ENCODE results near the gene KIF21A. TPM values are rescaled to one million over a fixed set of nuclear protein-coding genes. Genes with fewer than 3 reads are reported as not detected.

The KIF21A gene
- total RNA-seq, 4 donors from 2014 or later = 2.4 to 32.0 (median 17.5) TPM

GRCh38 chr12:39348941-39349626 is 93.8 kb downstream of the KIF21A start:
- no peak overlapping the region for H3K27ac ChIP-seq
- H3K9me3 ChIP-seq = no peaks in the 10 kb centered on the region
- H3K4me1 ChIP-seq = no peaks in the 10 kb centered on the region
- DNase-seq = no peak
- TF ChIP-seq, protein P1, sequence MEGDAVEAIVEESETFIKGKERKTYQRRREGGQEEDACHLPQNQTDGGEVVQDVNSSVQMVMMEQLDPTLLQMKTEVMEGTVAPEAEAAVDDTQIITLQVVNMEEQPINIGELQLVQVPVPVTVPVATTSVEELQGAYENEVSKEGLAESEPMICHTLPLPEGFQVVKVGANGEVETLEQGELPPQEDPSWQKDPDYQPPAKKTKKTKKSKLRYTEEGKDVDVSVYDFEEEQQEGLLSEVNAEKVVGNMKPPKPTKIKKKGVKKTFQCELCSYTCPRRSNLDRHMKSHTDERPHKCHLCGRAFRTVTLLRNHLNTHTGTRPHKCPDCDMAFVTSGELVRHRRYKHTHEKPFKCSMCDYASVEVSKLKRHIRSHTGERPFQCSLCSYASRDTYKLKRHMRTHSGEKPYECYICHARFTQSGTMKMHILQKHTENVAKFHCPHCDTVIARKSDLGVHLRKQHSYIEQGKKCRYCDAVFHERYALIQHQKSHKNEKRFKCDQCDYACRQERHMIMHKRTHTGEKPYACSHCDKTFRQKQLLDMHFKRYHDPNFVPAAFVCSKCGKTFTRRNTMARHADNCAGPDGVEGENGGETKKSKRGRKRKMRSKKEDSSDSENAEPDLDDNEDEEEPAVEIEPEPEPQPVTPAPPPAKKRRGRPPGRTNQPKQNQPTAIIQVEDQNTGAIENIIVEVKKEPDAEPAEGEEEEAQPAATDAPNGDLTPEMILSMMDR (IDR thresholded peaks at IDR 0.05) = no peak
- TF ChIP-seq POLR2A (IDR thresholded peaks at IDR 0.05) = no peak
- H3K4me3 ChIP-seq = no peak overlapping the region
- H3K36me3 ChIP-seq = no peaks in the 10 kb centered on the region
- H3K27me3 ChIP-seq = no peaks in the 10 kb centered on the region
- intact Hi-C loops (cut with DNase I; ENCODE audit: low total_unique reads) = no loop called here

DNA sequence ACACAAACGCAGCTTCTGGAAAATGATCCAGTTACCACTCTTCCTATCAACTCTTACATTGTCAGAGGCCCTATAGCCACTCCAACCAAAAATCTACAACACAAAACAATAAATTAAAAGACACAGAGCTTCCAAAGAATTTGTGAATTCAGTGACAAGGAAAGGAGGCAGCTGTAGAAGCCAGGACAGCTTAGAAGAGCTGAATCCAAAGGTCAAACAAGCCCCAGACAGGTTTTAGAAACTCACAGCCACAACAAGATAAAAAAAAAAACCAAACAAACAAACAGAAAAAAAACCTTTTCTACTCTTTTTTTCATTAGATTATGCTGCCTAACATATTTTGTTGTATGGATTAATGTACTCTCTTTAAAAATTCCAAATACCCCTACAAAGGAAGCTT is 94.4 kb downstream of the KIF21A start:
- Histone ChIP-seq H3K27ac (no peak overlapping the region), H3K36me3 (no peaks in the 10 kb centered on the region), H3K4me1 (no peaks in the 10 kb centered on the region), H3K4me3 (no peak overlapping the region), H3K27me3 (no peaks in the 10 kb centered on the region), H3K9me3 (no peaks in the 10 kb centered on the region)
- no peak for DNase-seq
- intact Hi-C loops (cut with DNase I; ENCODE audit: low total_unique reads) = no loop called here
- TF ChIP-seq, protein P1 (IDR thresholded peaks at IDR 0.05) = no peak
- TF ChIP-seq POLR2A (IDR thresholded peaks at IDR 0.05) = no peak

DNA sequence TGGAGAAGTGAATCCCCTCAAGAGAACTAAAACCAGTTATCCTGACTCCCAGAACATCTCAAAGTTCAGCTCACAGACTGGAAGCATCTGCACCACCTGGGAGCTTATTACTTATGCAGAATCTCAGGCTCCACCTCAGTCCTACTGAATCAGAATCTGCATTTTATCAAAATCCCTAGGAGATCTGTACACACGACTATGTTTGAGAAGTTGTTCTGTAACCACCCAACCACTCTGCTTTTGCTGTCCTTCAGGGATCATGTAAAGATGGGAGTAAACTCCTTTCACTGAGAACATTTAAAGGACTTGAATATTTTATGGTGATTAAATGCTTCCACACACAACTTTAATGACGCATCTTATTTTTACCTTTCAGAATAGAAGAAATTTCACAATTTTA is 98.0 kb downstream of the KIF21A start:
- TF ChIP-seq, protein P1 (IDR thresholded peaks at IDR 0.05) = no peak
- no peak for TF ChIP-seq POLR2A (IDR thresholded peaks at IDR 0.05)
- H3K27ac ChIP-seq = no peak overlapping the region
- no peaks in the 10 kb centered on the region for H3K9me3 ChIP-seq
- H3K4me3 ChIP-seq = no peak overlapping the region
- no peak for DNase-seq
- intact Hi-C loops (cut with DNase I; ENCODE audit: low total_unique reads) = no loop called here
- H3K27me3 ChIP-seq = no peaks in the 10 kb centered on the region
- H3K36me3 ChIP-seq = no peaks in the 10 kb centered on the region
- no peaks in the 10 kb centered on the region for H3K4me1 ChIP-seq

- H3K4me3 ChIP-seq = no peak overlapping the region
These were observed 99.3 kb downstream of the KIF21A start for GRCh38 chr12:39343665-39344064.

DNA sequence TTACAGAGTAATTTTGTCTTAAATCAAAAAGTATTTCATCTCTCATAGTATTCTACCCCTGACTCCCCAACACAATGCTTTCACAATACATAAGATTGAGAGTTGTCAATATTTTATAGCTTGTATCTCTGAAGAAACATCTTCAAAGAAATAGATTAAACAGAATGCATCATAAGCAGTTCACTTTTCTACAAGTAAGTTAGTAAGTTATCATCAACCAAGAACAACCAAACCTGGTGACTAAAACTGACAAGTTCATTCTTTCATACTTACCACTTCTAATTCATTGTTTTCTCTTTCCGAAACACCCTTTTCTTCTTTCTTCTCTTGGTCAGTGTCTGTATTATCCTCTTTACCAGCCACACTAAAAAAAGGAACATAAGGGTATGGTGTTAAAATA is 101.2 kb downstream of the KIF21A start:
- Histone ChIP-seq H3K4me1 (no peaks in the 10 kb centered on the region), H3K9me3 (no peaks in the 10 kb centered on the region), H3K36me3 (no peaks in the 10 kb centered on the region), H3K4me3 (no peak overlapping the region), H3K27me3 (no peaks in the 10 kb centered on the region), H3K27ac (no peak overlapping the region)
- TF ChIP-seq POLR2A (IDR thresholded peaks at IDR 0.05) = no peak
- TF ChIP-seq, protein P1 (IDR thresholded peaks at IDR 0.05) = no peak
- intact Hi-C loops (cut with DNase I; ENCODE audit: low total_unique reads) = no loop called here
- DNase-seq = no peak

More at GRCh38 chr12:39343665-39344064, 99.3 kb downstream of the KIF21A start:
- no peaks in the 10 kb centered on the region for H3K36me3 ChIP-seq
- no peaks in the 10 kb centered on the region for H3K27me3 ChIP-seq
- TF ChIP-seq, protein P1 (IDR thresholded peaks at IDR 0.05) = no peak
- no peak for TF ChIP-seq POLR2A (IDR thresholded peaks at IDR 0.05)
- no peaks in the 10 kb centered on the region for H3K9me3 ChIP-seq
- H3K27ac ChIP-seq = no peak overlapping the region
- intact Hi-C loops (cut with DNase I; ENCODE audit: low total_unique reads) = no loop called here
- DNase-seq = no peak
- H3K4me1 ChIP-seq = no peaks in the 10 kb centered on the region
